Hepatocyte (in vitro differentiated cells): ENCODE results near the gene LEMD3.
"Not testable (repeated sequence)": the region's sequence is repeated elsewhere in the genome, so short reads cannot be mapped to it uniquely, and the experiment has no call there.

Source experiments
- CTCF ChIP-seq: fragments of 200-600 bp; sonication (generic); IDR thresholded peaks from 2 replicates; pipeline ENCODE4 v1.5.1; 2016; ENCODE audit warnings: antibody characterized with exemption, mild to moderate bottlenecking; ENCODE audit not compliant: poor library complexity
- EZH2 ChIP-seq: fragments of 200-600 bp; sonication (generic); IDR thresholded peaks from 2 replicates; pipeline ENCODE4 v1.6.1; 2016; ENCODE audit warnings: antibody characterized with exemption, mild to moderate bottlenecking, borderline replicate concordance

DNA sequence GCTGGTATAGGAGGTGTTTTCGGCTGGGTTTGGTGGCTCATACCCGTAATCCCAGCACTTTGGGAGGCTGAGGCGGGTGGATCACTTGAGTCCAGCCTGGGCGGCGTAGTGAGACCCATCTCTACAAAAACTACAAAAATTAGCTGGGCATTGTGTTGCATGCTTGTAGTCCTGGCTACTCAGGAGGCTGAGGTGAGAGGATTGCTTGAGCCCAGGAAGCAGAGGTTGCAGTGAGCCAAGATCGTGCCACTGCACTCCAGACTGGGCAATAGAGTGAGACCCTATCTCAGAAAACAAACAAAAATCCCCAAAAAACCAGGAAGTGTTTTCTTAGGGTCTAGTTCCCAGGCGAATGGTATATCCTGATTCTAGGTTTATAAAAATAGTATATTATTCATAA, 116.1 kb downstream of the LEMD3 start:
- not testable (repeated sequence) for TF ChIP-seq CTCF, EZH2
